HUDEP-2 (cell line): ENCODE measurements around the gene PAPPA2.

ENCODE experiments used
- DNase-seq, 76 experiments: peaks; one replicate each; lab custom pipeline; 2025; ENCODE audit not compliant: unreplicated experiment in 76 of 76; lab: John Stamatoyannopoulos, UW

PAPPA2 gene

GRCh38 chr1:176794897-176795508 is 332.0 kb downstream of the PAPPA2 start:
- DNase-seq = no peak

GRCh38 chr1:176795929-176796328 is 333.0 kb downstream of the PAPPA2 start:
- DNase-seq = no peak

- DNase-seq = no peak
These were observed 333.6 kb downstream of the PAPPA2 start for GRCh38 chr1:176796583-176796982.

GRCh38 chr1:176799327-176799726 is 336.4 kb downstream of the PAPPA2 start:
- peak in 1 of 76 experiments; percentile 6 for DNase-seq

GRCh38 chr1:176800978-176801513 is 338.1 kb downstream of the PAPPA2 start:
- DNase-seq = no peak

GRCh38 chr1:176801514-176802020 is 338.6 kb downstream of the PAPPA2 start:
- DNase-seq = no peak

GRCh38 chr1:176802316-176802715 is 339.3 kb downstream of the PAPPA2 start:
- no peak for DNase-seq

GRCh38 chr1:176803042-176803441 is 340.1 kb downstream of the PAPPA2 start:
- DNase-seq = no peak

- no peak for DNase-seq
These were observed 340.6 kb downstream of the PAPPA2 start for GRCh38 chr1:176803596-176803995.

GRCh38 chr1:176809292-176809691 is 346.3 kb downstream of the PAPPA2 start:
- DNase-seq = no peak

GRCh38 chr1:176811511-176812288 is 348.7 kb downstream of the PAPPA2 start:
- no peak for DNase-seq

GRCh38 chr1:176815621-176816020 is 352.6 kb downstream of the PAPPA2 start:
- DNase-seq = no peak

- no peak for DNase-seq
These were observed 353.3 kb downstream of the PAPPA2 start for GRCh38 chr1:176816232-176816631.

- DNase-seq = no peak
These were observed 357.5 kb downstream of the PAPPA2 start for GRCh38 chr1:176820391-176821031.

GRCh38 chr1:176826265-176826664 is 363.3 kb downstream of the PAPPA2 start:
- DNase-seq = no peak

GRCh38 chr1:176829261-176829660 is 366.3 kb downstream of the PAPPA2 start:
- DNase-seq = no peak

- no peak for DNase-seq
These were observed 368.2 kb downstream of the PAPPA2 start for GRCh38 chr1:176831150-176831549.

GRCh38 chr1:176837708-176838107 is 374.7 kb downstream of the PAPPA2 start:
- no peak for DNase-seq

- DNase-seq = no peak
These were observed 375.5 kb downstream of the PAPPA2 start for GRCh38 chr1:176838276-176838995.

- DNase-seq = no peak
These were observed 376.2 kb downstream of the PAPPA2 start for GRCh38 chr1:176839216-176839615.

GRCh38 chr1:176841238-176841637 is 378.3 kb downstream of the PAPPA2 start:
- DNase-seq = no peak
